ENCODE data around the gene CDC42EP2.

- TF ChIP-seq POLR2A (IDR thresholded peaks at IDR 0.05; ENCODE audit: low read depth, low read length) (no peak), POLR2AphosphoS5 (IDR thresholded peaks at IDR 0.05; ENCODE audit: low read depth, low read length) (no peak), TAF1 (IDR thresholded peaks at IDR 0.05; ENCODE audit: borderline replicate concordance, low read depth, low read length) (no peak)
Observed at GRCh38 chr11:65301491-65302329, 13.0 kb upstream of the CDC42EP2 start.

All from GM12892 (cell line).